Activated CD8-positive, alpha-beta memory T cell treated with anti-CD3 and anti-CD28 coated beads for 36 hours (primary cell): ENCODE measurements around the gene PITPNM3. TPM values are rescaled to one million over a fixed set of nuclear protein-coding genes. Genes with fewer than 3 reads are reported as not detected.

Source experiments
- CTCF ChIA-PET: fragments of 350-600 bp; sonication (Branson Sonifier 250); formaldehyde crosslinking; loops from one replicate; lab custom pipeline; 2021; ENCODE audit warnings: antibody characterized with exemption; lab: Charles Lee
- POLR2A ChIA-PET: fragments of 350-600 bp; sonication (Branson Sonifier 250); formaldehyde crosslinking; loops from one replicate; lab custom pipeline; 2021; ENCODE audit warnings: antibody characterized with exemption; lab: Charles Lee
- total RNA-seq, 2 experiments: library from RNA; stranded (reverse); gene quantifications; one replicate each; pipeline ENCODE4 v1.2.3, GENCODE V29; 2021

PITPNM3 gene
- total RNA-seq, 2 experiments from 2014 or later: 0.44 to 0.59 TPM

DNA sequence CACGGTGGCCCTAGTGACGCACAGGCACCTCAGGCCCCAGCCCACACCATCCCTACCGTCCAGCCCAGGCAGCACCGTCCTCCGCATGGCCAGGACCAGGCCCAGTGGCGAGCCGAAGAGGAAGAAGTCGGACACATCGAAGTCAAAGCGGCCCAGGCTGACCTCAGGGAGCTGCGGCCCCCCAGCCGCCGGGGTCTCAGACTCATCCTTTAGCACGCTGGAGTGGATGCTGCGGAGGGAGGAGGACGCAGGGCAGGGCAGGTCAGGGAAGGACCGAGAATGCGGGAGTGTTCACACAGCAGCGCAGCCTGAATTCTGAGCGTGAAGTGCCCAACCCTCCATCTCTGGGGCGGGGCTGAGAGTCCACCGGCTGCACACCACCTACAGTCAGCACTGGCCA, 82.0 kb downstream of the PITPNM3 start:
- ChIA-PET CTCF (interaction anchor here (0.7 kb wide), 1 partner anchor 104 kb away, joined by 3 read pairs; no protein-coding TSS in a partner anchor), POLR2A (no interaction called here)

- ChIA-PET POLR2A (no interaction called here), CTCF (interaction anchor here (0.6 to 1.9 kb wide), 11 partner anchors 8 to 1012 kb away, joined by 3 to 8 read pairs (median 4); no protein-coding TSS in a partner anchor)
Measured at GRCh38 chr17:6473128-6473767, 83.1 kb downstream of the PITPNM3 start.

GRCh38 chr17:6472517-6472916, 83.8 kb downstream of the PITPNM3 start:
- ChIA-PET CTCF (interaction anchor here (0.6 to 1.9 kb wide), 11 partner anchors 8 to 1011 kb away, joined by 3 to 8 read pairs (median 4); no protein-coding TSS in a partner anchor), POLR2A (interaction anchor here (0.6 kb wide), 1 partner anchor 137 kb away, joined by 3 read pairs; no protein-coding TSS in a partner anchor)

- CTCF ChIA-PET: interaction anchor here (1.2 to 1.9 kb wide), 2 partner anchors 9 to 11 kb away, joined by 4 to 7 read pairs; no protein-coding TSS in a partner anchor
- POLR2A ChIA-PET: interaction anchor here (0.6 kb wide), 1 partner anchor 138 kb away, joined by 3 read pairs; no protein-coding TSS in a partner anchor
Measured at GRCh38 chr17:6471531-6472465, 84.6 kb downstream of the PITPNM3 start.

- ChIA-PET CTCF (no interaction called here), POLR2A (no interaction called here)
Measured at GRCh38 chr17:6470751-6471521, 85.4 kb downstream of the PITPNM3 start.

DNA sequence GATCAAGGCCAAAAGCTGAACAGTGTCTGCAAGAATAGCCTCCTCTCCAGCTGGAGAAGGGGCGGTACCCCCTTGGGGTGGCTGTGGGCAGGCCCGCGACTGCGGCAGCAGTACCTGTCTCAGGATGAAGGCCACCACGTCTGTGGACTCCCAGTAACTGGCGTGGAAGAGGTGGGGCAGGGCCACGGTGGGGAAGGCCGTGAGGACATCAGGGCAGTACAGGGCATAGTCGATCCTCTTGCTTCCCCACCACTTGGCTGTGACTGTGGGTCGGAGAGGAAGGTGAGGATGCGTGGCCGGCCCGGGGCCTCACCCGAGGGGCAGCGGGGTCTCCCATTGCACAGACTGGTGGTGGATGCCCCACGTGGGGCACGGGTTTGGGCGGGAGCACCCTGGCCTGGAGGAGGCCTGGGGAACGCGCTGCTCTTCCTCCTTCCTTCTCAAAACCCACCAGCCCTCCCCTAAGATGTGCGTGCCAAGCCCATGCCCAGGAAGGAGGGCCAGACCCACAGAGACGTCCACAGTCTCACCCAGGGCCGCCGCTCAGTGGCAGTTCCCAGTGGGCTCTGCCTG, 86.1 kb downstream of the PITPNM3 start:
- POLR2A ChIA-PET: no interaction called here
- CTCF ChIA-PET: no interaction called here

- ChIA-PET POLR2A (no interaction called here), CTCF (no interaction called here)
Measured at GRCh38 chr17:6468051-6468790, 88.1 kb downstream of the PITPNM3 start.

- CTCF ChIA-PET: no interaction called here
- POLR2A ChIA-PET: no interaction called here
Measured at GRCh38 chr17:6467567-6467966, 88.8 kb downstream of the PITPNM3 start.

DNA sequence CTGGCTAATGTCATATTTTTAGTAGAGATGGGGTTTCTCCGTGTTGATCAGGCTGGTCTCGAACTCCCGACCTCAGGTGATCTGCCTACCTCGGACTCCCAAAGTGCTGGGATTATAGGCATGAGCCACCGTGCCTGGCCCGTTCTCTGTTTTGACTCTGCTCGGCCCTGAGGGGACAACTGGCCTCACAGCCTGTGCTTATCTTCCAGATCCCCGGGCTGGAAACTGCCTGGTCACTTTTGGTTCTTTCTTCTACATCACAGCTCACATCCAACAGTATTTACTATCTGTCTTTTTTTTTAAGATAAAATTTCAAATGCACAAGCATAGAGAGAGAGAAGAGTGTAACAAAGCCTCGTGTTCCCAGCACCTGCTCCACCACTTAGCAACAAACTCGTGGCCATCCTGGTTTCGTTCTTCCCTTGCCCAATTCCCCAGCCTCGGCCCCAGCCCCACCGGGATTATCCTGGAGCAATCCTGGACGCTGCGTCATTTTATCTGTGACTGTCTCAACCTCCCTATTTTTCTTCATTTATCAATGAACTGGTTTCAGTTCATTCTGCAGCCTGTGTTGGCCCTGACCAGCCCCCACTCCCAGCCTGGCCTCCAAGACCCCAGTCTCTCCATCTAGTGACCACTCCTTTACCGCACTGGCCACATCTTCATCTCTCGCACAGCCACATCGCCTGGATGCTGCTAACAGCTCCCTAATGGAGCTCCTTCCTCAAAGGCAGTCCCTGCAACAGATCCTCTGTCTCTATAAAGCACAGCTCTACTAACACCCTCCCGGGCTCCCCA, 91.0 kb downstream of the PITPNM3 start:
- CTCF ChIA-PET: no interaction called here
- POLR2A ChIA-PET: no interaction called here

DNA sequence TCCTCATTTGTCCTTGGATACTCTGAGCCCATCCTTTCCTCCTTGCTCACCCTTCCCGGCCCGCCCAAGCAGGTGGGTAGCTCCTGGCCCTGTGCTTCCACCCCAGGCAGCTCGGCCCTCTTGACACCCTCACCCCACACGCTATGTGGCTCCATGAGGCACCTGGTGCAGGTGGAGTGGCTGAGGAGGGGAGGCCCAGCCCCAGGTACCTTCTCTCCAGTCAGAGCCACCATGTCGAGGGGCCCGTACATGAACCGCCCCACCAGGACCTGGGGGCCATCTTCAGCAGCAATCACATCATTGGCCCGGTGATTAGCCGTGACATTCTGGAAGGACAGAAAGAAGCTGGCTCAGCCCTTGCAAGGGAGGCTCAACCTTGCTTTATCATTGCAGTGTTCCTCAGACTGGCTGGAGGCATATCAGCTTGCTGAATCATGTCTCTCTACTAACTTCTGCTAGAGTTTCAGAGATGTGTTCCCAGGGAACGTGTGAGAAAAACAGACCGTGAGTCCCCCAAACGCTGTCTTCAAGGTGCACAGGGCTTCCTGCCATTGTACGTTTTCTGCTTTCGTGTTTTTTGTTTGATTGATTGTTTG, 91.8 kb downstream of the PITPNM3 start:
- ChIA-PET CTCF (no interaction called here), POLR2A (no interaction called here)

DNA sequence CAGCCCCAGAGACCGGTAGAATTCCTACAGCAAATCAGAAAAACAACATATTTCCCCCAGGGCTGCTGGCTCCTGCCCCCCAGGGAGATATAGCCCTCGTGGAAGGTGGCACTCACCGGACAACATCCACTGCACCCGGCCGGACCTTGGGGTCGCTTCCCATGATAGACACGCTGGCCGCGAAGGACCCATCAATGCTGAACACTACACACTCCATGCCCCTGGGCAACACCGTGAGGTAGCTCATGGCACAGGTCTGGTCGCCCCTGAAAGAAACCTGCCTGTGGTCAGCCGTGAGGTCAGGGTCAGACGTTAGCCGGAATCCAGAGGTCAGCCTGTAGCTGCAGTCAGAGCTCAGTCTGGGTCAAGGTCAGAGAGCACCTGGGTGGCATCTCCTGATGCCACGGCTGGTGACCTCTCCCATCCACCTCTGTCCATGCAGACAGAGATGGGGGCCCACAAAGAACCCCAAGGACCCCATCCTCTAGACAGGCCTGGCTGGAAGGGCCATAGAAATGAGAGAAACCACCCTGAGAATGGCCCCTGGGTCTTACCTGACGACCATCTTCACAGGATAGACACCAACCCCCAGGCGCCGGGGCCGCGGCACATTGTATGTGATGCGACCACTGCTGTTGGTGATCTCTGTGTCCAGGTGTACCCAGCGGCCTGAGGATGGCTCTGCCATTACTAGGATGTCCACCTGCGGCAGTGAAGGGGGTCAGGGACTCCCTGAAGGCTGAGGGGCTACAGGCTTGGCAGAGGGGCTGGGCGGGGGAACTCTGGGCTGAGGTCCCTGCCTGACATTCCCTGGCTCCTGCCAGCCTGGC, 92.5 kb downstream of the PITPNM3 start:
- CTCF ChIA-PET: no interaction called here
- POLR2A ChIA-PET: no interaction called here

DNA sequence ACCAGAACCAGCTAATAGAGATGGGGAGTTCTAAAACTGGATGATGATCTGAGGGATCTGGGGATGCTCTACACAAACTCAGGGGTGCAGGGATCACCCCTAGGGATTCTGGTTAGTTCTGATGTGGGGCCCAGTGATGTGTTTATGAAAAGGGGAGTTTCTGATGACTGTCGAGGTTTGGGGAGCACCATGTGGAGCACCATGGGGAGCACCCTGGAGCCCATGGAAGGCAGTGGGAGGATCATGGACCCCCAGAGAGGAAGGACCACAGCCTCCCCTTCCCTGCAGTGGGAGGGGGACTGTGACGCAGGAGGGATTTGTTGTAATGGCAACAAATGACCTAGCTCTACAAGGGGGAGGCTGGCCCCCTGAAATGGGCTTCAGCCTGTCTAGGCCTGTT, 93.7 kb downstream of the PITPNM3 start:
- CTCF ChIA-PET: no interaction called here
- POLR2A ChIA-PET: no interaction called here

GRCh38 chr17:6461792-6462524, 94.4 kb downstream of the PITPNM3 start:
- ChIA-PET CTCF (no interaction called here), POLR2A (no interaction called here)

DNA sequence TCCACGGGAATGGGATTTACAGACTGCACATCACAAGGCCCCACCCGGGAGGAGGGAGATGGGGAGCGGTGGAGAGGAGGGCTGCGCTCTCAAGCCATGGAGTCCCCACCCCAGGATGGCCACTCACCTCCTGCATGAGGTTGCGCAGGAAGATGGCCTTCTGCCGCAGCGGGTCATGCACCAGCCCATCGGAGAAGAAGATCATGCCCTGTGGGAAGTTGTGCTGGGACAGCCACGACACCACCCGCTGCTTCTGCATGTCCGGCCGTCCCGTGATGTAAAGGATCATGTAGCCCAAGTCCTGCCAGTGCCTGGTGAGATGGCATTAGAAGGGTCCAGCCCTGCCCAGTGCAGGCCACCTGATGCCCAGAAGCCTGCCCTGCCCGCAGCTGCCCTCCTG, 95.1 kb downstream of the PITPNM3 start:
- ChIA-PET POLR2A (no interaction called here), CTCF (no interaction called here)

DNA sequence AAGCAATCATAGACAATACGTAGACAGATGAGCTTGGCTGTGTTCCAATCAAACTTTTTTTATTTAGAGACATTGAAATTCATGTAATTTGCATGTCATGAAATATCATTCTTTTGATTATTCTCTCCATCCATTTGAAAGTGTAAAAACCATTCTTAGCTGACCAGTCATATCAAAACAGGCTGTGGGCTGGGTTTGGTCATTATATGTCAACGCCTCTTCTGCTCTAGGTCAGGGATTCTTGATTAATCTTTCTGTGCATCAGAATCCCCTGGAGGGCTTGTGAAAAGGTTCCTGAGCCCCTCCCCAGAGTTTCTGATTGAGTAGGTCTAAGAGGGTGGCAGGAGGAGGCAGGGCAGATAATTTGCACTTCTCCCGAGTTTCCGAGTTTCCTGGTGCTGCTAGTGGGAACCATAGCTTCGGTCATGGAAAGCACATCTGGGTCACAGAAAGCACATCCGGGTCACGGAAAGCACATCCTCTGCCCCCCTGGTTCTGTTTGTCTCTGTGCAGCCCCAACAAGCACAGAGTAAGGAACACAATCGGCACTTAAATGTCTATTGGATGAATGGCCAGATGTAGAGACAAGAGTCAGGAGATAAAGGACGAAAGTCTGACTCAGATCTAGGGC, 95.7 kb downstream of the PITPNM3 start:
- POLR2A ChIA-PET: no interaction called here
- CTCF ChIA-PET: interaction anchor here (1.4 kb wide), 1 partner anchor 13 kb away, joined by 5 read pairs; no protein-coding TSS in a partner anchor
